ENCODE measurements around the gene SMCO3. TPM values are rescaled to one million over a fixed set of nuclear protein-coding genes. Genes with fewer than 3 reads are reported as not detected.

Gene SMCO3
- total RNA-seq, 1 experiment from 2014 or later = not detected

- Histone ChIP-seq H3K9ac (ENCODE audit: low read length) (no peak overlapping the region), H4K20me1 (ENCODE audit: insufficient read depth) (no peaks in the 10 kb centered on the region), H3K36me3 (ENCODE audit: control insufficient read depth in 1 of 2, insufficient read depth in 2 of 2, low read length in 2 of 2) (no peaks in the 10 kb centered on the region), H3K79me2 (ENCODE audit: insufficient read depth, low read length) (no peaks in the 10 kb centered on the region), H3K9me3 (ENCODE audit: control insufficient read depth in 1 of 2, insufficient read depth in 1 of 2, low read depth in 1 of 2, low read length in 2 of 2) (no peaks in the 10 kb centered on the region), H3K4me2 (ENCODE audit: low read length) (no peak overlapping the region), H3K4me1 (ENCODE audit: control insufficient read depth in 1 of 2, insufficient read depth in 2 of 2, low read length in 2 of 2) (peaks cover 0 to 12% of the 10 kb centered on the region in 2 experiments; a peak in 2 of 4 replicates), H2AFZ (ENCODE audit: low read depth, low read length, poor library complexity, severe bottlenecking) (no peak overlapping the region), H3K4me3 (replicated peaks in 1 of 2; ENCODE audit: low read depth in 1 of 2, low read length in 2 of 2) (no peak overlapping the region), H3K27me3 (ENCODE audit: insufficient read depth, low read length) (no peaks in the 10 kb centered on the region), H3K27ac (ENCODE audit: low read depth, low read length) (no peak overlapping the region), H3K9me2 (ENCODE audit: insufficient read depth) (no peaks in the 10 kb centered on the region)
- intact Hi-C loops (cut with micrococcal nuclease) = no loop called here
- ChIA-PET CTCF (no interaction called here), POLR2A (no interaction called here), RAD21 (ENCODE audit: low non-redundant PET in 1 of 2, low total read pairs in 2 of 2, uncharacterized antibody in 2 of 2, unreplicated experiment in 2 of 2) (no interaction called here)
- BruUV-seq (replicated peaks) = no TSS peak
- no peak for ATAC-seq
- no peak for DNase-seq (ENCODE audit: low read depth, low spot score)
- TF ChIP-seq SIN3A (IDR thresholded peaks at IDR 0.05; ENCODE audit: low read depth) (no peak), CTCF (IDR thresholded peaks at IDR 0.05 in 2 of 3, conservative IDR thresholded peaks at IDR 0.05 in 1 of 3; ENCODE audit: borderline replicate concordance in 1 of 3, insufficient read depth in 1 of 3, low read depth in 2 of 3, low read length in 2 of 3) (no peak)
Measured at GRCh38 chr12:14833952-14834351, 20.0 kb upstream of the SMCO3 start.

- no peak for DNase-seq (ENCODE audit: low read depth, low spot score)
- H3K4me1 ChIP-seq (ENCODE audit: control insufficient read depth in 1 of 2, insufficient read depth in 2 of 2, low read length in 2 of 2) = peaks cover 0 to 12% of the 10 kb centered on the region in 2 experiments; a peak in 2 of 4 replicates
- BruUV-seq (replicated peaks) = no TSS peak
- H3K27ac ChIP-seq (ENCODE audit: low read depth, low read length) = no peak overlapping the region
- TF ChIP-seq REST (IDR thresholded peaks at IDR 0.05; ENCODE audit: low read depth) (no peak), SP1 (IDR thresholded peaks at IDR 0.05; ENCODE audit: low read depth) (no peak), YY1 (IDR thresholded peaks at IDR 0.05; ENCODE audit: extremely low read depth, insufficient replicate concordance, low read depth, low read length) (no peak), EZH2phosphoT487 (IDR thresholded peaks at IDR 0.05; ENCODE audit: borderline replicate concordance) (no peak), ATF3 (IDR thresholded peaks at IDR 0.05) (no peak), MAX (IDR thresholded peaks at IDR 0.05) (no peak), SIN3A (IDR thresholded peaks at IDR 0.05; ENCODE audit: low read depth) (no peak), ELF1 (IDR thresholded peaks at IDR 0.05; ENCODE audit: borderline replicate concordance, low read depth) (no peak)
- no peaks in the 10 kb centered on the region for H4K20me1 ChIP-seq (ENCODE audit: insufficient read depth)
- H3K4me3 ChIP-seq (replicated peaks in 1 of 2; ENCODE audit: low read depth in 1 of 2, low read length in 2 of 2) = no peak overlapping the region
- RAD21 ChIA-PET (ENCODE audit: low non-redundant PET in 1 of 2, low total read pairs in 2 of 2, uncharacterized antibody in 2 of 2, unreplicated experiment in 2 of 2) = no interaction called here
- H3K36me3 ChIP-seq (ENCODE audit: control insufficient read depth in 1 of 2, insufficient read depth in 2 of 2, low read length in 2 of 2) = no peaks in the 10 kb centered on the region
- no peaks in the 10 kb centered on the region for H3K9me2 ChIP-seq (ENCODE audit: insufficient read depth)
- no peaks in the 10 kb centered on the region for H3K9me3 ChIP-seq (ENCODE audit: control insufficient read depth in 1 of 2, insufficient read depth in 1 of 2, low read depth in 1 of 2, low read length in 2 of 2)
- CTCF ChIA-PET = no interaction called here
- intact Hi-C loops (cut with micrococcal nuclease) = no loop called here
- no peak for ATAC-seq
- H2AFZ ChIP-seq (ENCODE audit: low read depth, low read length, poor library complexity, severe bottlenecking) = no peak overlapping the region
- no peaks in the 10 kb centered on the region for H3K79me2 ChIP-seq (ENCODE audit: insufficient read depth, low read length)
- H3K9ac ChIP-seq (ENCODE audit: low read length) = no peak overlapping the region
- no peak overlapping the region for H3K4me2 ChIP-seq (ENCODE audit: low read length)
- POLR2A ChIA-PET = no interaction called here
- H3K27me3 ChIP-seq (ENCODE audit: insufficient read depth, low read length) = no peaks in the 10 kb centered on the region
Measured at GRCh38 chr12:14833336-14833735, 19.4 kb upstream of the SMCO3 start.
